GM19025 (cell line): ENCODE data around the gene ARFGAP1.

Experiments used
- ATAC-seq: cut with Tn5 transposase; IDR thresholded peaks from one replicate; pipeline ENCODE4 v1.9.1; 2021; ENCODE audit warnings: mild to moderate bottlenecking, low read depth, moderate library complexity; ENCODE audit not compliant: unreplicated experiment

The ARFGAP1 gene

DNA sequence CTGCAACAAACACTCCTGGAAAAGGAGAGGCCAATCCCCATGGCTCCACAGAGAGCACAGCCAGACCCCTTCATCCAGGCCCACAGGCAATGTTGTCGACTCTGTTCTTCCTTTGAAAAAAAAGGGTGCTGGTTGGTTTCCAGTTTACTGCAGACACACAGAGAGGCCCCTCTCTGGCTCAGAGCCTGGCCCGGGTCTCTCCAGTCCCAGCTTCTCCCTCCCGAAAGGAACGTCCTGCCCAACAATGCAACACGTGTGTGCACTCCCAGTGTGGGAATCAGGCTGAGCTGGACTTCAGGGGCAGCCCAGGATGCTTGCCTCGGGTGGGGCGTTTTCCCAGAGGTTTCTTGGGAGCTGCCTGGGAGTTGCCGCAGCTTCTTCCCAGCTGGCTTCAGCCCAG lies 13.8 kb upstream of the ARFGAP1 start:
- no peak for ATAC-seq

DNA sequence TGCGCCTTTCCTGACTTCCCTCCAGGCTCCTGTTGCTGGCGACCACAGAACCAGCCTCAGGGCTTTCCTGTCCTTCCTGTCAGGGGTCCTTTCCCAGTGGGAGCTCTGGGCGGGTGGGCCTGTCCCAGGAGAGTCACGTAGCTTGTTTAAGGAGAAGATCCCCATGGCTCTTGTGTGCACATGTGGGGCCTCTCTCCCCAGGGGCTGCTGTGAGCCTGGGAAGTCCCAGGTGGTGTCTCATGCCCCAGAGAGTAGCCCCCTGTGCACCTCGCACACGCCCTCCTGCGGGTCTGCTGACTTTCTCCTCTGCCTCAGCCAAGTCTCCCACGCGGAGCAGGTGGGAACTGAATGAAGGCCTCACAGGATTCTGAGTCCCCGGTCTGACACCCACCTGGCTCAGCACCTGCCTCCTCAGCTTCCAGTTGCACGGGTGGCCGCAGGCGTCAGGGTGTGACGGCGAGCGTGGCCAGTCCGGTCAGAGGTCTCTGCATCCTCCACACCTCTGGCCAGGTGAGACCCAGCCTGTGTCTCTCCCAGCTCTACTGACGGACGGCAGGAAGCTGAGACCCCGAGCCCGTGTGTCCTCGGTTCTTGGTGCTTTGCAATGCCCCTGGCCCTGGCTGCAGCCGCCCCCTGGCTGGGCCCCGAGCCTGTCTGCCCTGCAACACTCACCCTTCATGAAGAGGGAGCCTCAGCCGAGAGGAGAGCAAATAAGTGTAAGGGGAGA lies 12.7 kb upstream of the ARFGAP1 start:
- no peak for ATAC-seq

DNA sequence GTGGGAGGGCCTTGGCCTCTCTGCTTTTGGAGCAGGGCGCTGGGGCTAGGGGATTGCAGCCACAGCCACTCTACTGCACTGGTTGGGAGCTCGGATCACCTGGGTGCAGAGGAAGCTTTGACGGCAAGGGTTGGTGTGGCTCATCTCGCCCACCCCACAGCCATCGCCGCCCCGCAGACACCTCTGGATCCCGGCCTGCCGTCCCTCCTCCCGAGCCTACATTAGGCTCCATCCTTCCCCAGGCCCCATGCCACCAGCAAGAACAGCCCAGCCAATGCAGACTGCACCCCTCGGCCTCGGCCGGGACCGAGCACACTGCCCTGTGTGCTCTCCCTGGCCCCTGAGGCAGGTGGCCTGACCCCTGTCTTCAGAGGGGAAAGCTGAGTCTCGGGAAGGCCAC lies 12.1 kb upstream of the ARFGAP1 start:
- ATAC-seq: no peak

DNA sequence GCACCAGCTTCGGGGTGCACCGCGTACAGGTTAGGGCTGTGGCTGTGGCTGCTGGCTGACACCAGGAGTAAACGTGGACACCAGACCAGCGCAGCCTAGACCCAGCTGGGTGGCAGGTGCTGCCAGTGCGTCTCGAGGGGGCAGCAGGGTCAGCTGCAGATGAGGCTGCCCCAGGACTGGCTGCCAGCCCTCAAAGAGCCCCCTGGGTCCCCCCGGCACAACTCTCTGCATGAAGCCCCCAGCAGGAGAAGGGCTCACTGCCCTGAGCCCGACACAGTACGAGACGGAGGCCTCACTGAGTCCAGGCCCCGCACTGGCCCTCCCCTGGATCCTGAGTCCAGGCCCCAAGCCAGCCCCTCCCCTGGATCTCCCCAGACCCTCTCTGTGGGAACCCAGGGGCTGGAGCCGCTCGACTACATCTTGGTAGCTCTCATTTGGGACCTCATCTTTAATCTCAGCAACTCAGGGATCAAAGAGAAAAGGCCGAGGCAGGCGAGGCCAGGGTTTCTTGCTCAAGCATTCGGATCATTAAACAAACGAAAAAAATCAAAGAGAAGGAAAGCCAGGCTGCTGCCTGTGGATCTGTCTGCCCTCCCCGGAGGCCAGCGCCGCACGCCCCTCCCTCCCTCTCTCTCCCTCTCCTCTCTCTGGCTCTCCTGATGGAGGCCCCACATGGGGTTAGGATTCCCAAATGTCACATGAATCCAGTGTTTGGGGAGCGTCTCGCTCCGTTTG lies 11.4 kb upstream of the ARFGAP1 start:
- no peak for ATAC-seq

DNA sequence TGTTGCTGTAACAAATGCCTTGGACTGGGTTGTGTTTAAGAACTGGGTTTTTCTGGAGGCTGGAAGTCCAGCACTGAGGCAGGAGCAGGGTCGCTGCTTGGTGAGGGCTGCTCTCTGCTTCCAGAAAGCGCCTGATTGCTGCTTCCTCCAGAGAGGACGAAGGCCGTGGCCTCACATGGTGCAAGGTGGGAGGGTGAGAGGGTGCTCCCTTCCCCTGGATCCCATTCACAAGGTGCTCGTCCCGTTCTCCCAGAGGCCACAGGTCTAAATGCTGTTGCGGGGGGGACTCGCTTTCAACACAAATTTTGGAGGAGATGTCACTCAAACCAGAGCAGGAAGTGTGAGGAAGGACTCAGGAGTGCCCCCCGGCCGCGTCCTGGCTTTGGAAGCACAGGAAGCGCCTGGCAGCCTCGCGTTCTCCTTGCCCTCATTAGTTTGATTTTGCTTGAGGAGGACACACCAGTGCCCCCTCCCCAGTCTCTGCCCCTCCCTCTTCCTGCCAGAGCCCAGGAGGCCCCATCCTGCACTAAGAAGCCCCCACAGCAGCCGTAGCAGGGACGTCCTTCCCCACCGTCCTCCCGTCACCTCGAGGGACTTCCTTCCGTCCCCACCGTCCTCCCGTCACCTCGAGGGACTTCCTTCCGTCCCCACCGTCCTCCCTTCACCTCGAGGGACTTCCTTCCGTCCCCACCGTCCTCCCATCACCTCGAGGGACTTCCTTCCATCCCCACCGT lies 10.7 kb upstream of the ARFGAP1 start:
- no peak for ATAC-seq

DNA sequence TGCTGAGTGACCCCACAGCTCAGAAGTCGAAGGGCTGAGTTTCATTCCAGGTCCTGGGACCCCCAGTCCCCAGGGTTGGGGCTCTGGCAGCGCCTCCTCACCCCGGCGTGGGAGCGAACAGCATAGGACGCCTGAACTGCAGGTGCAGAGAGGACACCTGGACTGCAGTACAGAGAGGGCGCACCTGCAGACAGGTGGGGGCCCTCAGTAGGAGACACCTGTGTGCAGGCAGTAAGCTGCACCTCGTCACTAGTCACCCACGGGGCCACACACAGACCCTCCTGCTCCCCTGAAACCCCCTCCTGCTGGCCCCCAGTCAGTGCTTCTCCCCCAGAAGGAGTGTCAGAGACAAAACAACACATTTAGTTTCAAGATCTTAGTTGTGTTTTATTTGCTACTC lies 9.8 kb upstream of the ARFGAP1 start:
- ATAC-seq: no peak

DNA sequence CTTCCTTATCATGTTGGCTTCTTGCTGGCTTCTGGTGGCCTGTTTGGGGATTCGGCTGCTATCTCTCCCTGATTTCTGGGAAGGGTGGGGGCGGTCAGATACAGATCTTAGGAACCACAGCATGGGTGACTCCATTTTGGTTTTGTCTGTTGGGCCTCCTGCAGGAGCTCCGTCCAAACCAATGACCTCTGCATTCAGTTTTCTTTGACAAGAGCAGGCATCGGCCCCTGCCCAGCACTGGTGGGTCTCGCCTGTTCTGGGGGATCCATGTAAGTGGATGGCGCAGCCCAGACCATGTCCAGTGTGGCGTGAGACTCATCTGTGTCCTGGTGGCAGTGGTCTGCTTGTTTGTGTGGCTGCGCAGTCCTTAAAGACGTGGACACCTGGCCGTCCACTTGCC lies 8.6 kb upstream of the ARFGAP1 start:
- ATAC-seq: no peak

DNA sequence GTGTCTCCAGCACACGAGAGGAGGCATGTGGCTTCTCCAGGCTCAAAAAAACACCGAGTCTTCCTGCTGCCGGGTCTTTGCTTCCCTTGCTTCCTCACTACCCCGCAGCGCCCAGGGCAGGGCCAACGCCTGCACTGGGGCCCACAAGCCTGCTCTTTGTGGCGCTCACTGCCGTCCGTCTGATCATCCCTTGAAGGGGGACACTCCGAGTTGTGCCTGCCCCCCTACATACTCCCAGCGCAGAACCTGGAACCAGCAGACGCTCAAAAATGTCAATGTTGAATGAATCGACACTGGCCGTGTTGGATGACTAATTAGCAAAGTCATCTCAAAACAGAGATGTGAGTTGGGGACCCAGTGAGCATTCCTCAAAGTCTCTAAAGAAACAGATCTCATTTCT lies 8.1 kb upstream of the ARFGAP1 start:
- no peak for ATAC-seq

DNA sequence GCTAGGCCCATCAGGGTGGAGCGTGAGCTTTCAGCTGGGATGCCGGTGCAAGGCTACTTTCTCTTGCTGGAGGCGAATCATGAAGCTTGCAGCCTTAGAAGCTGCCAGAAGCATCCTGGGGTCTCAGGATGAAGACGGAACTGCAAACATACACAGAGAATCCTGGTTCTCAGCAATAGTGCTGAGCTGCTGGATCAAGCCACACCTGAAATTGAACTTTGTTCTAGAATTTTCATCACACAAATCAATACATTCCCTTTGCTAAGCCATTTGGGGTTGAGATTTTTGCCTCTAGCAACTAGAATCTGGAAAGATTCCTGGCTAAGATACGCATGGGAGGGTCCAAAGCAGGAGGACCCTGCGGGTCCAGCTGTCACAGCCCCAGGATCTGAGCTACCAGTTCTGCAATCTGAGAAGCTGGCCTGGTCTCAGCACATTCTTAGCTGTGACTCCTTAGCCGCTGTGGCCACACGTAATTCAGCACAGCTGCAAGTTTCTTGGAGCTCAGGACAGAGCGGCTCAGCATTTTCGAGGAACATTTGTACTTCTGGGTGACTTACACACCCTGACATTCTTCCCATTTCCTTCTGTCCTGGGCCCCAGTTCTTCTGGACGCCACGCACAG lies 6.6 kb upstream of the ARFGAP1 start:
- ATAC-seq: no peak

DNA sequence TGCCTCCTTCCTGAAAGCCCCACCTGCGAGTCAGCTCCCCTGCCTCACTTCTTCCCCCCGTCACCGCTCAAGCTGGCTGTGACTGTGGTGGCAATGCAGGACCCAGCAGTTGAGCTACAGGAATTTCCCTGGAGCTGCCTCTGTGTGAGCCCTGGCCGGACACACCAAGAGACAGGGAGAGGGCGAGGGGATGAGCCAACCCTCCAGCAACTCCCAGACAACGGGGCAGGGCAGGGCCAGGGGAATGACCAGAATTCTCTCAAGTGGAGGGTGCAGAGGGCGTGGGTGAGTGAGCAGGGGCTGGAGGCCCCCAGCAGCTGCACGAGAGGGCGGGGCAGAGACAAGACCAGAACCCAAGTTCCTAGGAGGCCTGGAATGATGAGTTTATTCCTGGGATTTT lies 4.9 kb upstream of the ARFGAP1 start:
- ATAC-seq: no peak

DNA sequence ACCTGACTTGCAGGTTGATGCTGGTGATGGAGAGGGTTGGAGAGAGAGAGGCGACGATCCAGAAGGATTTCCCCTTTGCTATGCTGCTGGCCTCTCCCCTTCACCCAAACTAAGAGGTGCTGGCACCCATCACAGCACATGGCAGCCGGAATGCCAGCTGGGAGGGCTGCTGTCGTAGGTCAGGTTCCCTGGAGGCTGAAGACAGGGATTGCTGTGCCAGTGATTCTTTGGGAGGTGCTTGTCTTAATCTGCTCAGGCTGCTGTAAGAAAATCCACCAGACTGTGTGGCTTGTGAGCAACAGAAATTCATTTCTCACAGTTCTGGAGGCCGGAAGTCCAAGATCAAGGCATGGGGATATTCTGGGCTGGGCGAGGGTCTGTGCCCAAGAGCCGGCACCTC lies 4.4 kb upstream of the ARFGAP1 start:
- no peak for ATAC-seq

DNA sequence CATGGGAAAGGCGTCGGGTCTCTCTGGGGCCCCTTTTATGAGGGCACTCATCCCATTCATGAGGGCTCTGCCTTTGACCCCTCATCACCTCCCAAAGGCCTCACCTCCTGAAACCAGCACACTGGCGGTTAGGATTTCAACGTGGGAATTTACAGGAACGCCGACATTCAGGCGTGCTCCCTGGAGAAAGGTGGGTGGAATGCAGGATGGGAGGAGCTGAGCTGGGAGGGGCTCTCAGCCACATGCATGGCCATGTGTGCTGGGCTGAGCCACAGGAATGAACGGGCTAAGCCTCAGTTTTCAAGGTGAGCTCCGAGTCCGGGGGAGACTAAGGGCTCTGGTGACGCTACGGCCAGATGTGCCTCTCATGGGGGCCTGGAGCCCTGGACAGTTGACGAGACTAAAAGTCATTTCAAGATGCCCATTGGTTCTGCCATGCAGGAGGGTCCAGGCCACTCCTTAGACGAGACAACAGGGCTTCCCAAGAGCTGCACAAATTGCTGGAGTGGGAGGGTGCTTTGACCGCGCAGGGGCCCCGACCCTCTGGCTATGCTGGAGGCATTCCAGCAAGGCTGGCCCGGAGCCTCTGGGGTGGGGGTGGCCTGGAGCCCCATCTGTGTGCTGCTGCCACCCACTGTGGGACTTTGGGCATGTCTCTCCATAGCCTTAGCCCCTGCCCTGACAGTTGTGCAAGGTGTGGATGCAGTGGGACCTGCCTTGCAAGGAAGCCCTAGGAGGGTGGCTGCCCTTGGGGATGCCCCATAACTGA lies 3.8 kb upstream of the ARFGAP1 start:
- no peak for ATAC-seq

DNA sequence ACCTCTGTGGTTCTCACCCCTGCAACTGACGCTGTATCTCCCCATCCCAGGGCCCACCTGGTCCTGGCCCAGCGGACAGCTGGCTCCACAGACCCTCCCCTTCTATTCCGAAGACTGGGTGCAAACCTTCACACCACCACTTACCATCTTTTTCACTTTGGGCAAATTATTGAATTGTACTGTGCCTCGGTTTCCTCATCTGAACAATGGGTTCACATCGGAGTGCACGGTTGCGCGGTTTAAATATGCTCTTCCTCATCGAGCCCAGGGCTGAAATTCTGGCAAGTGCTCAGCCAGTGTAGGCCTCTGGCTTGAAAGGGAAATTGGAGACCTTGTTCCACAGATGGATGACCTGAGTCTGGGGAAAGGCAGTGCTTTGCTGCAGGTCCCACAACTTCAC lies 2.9 kb upstream of the ARFGAP1 start:
- no peak for ATAC-seq

DNA sequence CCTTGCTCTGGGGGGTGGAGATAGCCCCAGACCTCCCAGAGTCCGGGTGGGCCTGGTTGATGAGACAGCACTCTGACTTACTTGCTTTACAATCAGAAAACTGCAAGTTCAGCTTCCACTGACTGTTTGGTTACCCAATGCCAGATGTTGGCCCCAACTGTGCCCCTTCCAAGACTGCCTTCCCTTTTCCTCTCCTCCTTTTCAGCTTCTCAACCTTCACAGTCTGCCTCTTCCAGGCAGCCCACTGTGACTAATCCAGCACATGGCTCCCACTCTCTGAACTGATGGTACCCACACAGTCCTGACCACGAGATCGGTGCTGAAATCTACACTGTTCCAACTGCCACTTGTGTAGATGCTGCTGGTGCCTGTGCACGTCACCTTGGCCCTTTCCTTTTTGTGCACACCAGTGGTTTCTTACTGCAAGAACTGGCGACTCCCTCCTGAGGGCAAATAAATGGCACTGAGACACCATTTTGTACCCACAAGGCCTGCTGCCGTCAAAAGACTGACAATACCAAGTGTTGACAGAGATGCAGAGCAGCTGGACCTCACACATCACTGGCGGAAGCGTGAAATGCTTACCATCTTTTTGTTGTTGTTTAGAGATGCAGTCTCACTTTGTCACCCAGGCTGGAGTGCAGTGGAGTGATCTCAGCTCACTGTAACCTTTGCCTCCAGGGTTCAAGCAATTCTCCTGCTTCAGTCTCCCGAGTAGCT lies 1.8 kb upstream of the ARFGAP1 start:
- ATAC-seq: no peak

DNA sequence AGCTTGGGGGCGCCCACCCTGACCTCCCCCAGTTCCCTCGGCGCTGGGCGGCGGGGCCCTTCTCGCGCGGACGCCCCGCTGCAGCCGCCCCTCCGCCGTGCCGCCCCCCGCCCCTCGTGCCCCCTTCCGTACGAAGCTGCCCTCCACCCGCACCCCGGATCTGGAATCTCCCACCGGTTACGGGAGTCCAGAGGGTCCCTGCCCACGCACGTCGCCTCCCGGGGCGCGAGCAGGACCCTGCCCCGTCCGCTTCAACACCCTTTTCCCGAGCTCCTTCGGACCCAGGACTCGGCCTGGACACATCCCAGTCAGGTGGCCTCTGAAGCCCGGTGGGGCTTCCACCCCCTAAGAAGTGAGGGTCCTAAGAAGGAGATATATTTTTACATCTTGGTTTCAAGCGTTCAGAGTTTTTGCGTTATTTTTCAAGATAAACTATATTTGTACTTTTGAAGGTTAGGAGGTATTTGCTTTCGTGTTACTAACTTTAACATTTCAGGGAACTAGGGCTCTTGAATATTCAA lies 506 bp downstream of the ARFGAP1 start:
- no peak for ATAC-seq

DNA sequence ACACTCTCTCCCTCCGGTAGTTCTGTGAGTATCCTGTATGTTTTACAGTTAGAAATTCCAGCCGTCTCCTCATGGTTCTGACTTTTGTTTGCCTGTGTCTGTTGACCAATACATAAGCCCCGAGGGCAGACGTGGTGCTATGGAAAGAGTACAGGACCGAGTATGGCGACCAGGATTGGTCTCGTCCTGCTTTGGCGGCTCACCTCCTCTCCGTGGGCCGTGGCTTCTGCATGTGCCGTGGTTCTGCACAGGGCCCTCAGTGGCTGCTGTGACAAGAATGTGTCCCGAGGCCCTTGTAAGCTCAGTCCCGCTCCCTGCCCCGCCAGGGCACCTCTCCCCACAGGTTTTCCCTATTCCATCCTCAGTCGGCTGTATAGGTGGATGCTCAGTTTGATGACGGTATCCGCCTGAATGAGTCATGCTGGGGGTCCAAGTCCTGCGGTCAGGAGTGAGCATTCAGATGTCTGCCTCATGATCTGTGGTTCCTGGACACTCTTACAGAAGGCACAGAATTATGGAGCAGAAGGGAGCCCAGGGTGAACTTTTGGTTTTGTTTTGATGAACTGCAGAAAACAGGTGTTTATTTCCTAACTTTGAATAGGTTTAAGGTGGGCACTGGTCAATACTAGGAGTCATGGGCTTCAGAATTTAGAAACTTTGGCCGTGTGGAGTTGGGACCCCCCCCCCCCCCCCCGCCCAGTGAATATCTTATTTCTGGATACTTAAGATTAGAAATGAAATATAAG lies 1.2 kb downstream of the ARFGAP1 start:
- no peak for ATAC-seq

DNA sequence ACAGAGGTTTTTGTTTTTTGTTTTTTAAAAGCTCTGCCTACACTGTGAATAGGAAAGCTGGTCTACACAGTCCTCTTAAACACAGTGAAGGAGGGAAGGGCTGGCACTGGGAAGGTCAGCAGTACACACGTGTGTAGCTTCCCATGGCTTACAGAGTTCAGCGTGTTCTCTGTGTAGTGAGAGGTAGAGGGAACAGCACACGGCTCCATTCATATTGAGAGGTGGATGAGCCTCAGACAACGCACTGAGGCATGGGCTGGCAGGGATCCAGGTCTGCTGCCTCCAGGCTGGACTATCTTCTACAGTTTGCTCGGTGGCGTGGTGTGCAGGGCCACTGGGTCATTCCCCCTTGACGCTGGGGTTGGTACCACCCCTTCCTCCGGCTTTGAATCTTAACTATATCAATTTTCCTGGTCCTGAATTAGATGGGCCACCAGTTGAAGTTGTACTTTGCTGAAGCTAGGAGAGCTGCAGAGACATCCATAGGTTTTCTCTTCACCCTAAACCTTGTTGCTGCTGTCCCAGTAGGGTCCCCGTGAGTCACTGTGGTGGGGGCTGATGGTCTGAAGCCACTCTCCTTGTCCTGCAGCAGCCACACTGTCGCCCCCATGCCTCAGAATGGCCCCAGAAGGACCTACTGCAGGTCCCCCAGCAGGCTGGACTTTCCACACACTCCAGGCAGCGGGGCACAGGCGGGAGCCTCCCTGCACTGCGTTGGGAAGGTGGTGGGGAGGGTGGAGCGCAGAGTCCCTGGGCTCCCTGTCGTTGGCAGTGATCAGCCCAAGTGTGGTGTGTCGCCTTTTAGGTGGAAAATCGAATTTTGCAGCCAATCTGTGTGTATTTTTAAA lies 2.0 kb downstream of the ARFGAP1 start:
- ATAC-seq: no peak

DNA sequence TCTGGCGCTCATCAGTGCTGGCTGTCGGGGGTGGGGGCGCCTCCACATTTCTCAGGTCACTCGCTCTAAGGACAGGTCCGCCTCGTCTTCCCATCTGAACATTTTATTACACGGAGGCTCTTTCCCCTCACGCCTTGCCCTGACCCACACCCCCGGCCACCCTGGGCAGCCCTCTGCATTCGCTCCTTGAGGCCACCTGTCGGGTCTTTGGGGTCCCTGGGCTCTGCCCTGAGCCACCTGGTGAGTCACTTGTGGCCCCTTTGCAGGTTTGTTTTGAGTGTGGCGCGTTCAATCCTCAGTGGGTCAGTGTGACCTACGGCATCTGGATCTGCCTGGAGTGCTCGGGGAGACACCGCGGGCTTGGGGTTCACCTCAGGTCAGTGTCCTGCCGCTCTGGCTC lies 3.2 kb downstream of the ARFGAP1 start:
- ATAC-seq: no peak
